Esophagus muscularis mucosa (tissue), 4 donors: ENCODE results near the gene ANKRD29.

Experiments used
- CTCF ChIP-seq, 3 experiments: fragments of 200-600 bp in 2 of 3; fragments of 450-650 bp in 1 of 3; sonication (generic) in 2 of 3; IDR thresholded peaks; one replicate each; pipeline ENCODE4 v1.5.1; 2017 to 2019; ENCODE audit warnings: antibody characterized with exemption in 3 of 3, mild to moderate bottlenecking in 2 of 3, moderate library complexity in 1 of 3
- EP300 ChIP-seq: sonication (generic); formaldehyde crosslinking; IDR thresholded peaks from one replicate; pipeline ENCODE4 v1.6.1; 2017; ENCODE audit warnings: antibody characterized with exemption
- POLR2A ChIP-seq: fragments of 450-650 bp; IDR thresholded peaks from one replicate; pipeline ENCODE4 v1.6.1; 2017; ENCODE audit warnings: antibody characterized with exemption, moderate library complexity, mild to moderate bottlenecking, low read depth
- POLR2AphosphoS5 ChIP-seq, 2 donors: sonication (generic); formaldehyde crosslinking; IDR thresholded peaks; one replicate each; pipeline ENCODE4 v1.6.1; 2017; ENCODE audit warnings: antibody characterized with exemption in 2 of 2

GRCh38 chr18:23573020-23573419, 89.7 kb downstream of the ANKRD29 start:
- TF ChIP-seq CTCF (IDR thresholded peaks at IDR 0.05), result no peak
- no peak for TF ChIP-seq EP300
- TF ChIP-seq POLR2AphosphoS5 (IDR thresholded peaks at IDR 0.05), result no peak
- no peak for TF ChIP-seq POLR2A
